KMS-11 (cell line): ENCODE measurements around the gene ANKRD27.

Experiments used
- H2AFZ ChIP-seq: fragments of 200-600 bp; sonication (generic); 2 replicates; pipeline ENCODE4 v1.6.1; 2016; ENCODE audit warnings: antibody characterized with exemption, mixed run types, low read depth
- H3K27ac ChIP-seq: fragments of 200-600 bp; sonication (generic); 2 replicates; pipeline ENCODE4 v1.6.1; 2016; ENCODE audit warnings: mild to moderate bottlenecking, mixed run types
- H3K27me3 ChIP-seq: fragments of 200-600 bp; sonication (generic); 2 replicates; pipeline ENCODE4 v1.6.1; 2017; ENCODE audit warnings: mild to moderate bottlenecking, low read depth, mixed run types, moderate library complexity; ENCODE audit not compliant: insufficient read depth
- H3K36me3 ChIP-seq: fragments of 200-600 bp; sonication (generic); 2 replicates; pipeline ENCODE4 v1.6.1; 2017; ENCODE audit warnings: mild to moderate bottlenecking, mixed run types; ENCODE audit not compliant: insufficient read depth
- H3K4me1 ChIP-seq: fragments of 200-600 bp; sonication (generic); 2 replicates; pipeline ENCODE4 v1.6.1; 2016; ENCODE audit warnings: mild to moderate bottlenecking, low read depth, mixed run types; ENCODE audit not compliant: poor library complexity, severe bottlenecking
- H3K4me2 ChIP-seq: fragments of 200-600 bp; sonication (generic); 2 replicates; pipeline ENCODE4 v1.7.0; 2016; ENCODE audit warnings: mild to moderate bottlenecking, mixed run types
- H3K4me3 ChIP-seq: fragments of 200-600 bp; sonication (generic); IDR thresholded peaks from 2 replicates; pipeline ENCODE4 v1.6.1; 2017; ENCODE audit warnings: low read depth, low read length, mixed read lengths; ENCODE audit not compliant: insufficient read depth
- H3K79me2 ChIP-seq: fragments of 200-600 bp; sonication (generic); 2 replicates; pipeline ENCODE4 v1.6.1; 2016; ENCODE audit warnings: low read depth, mixed run types; ENCODE audit not compliant: insufficient read depth
- H3K9ac ChIP-seq: fragments of 200-600 bp; sonication (generic); 2 replicates; pipeline ENCODE4 v1.6.1; 2016; ENCODE audit warnings: mild to moderate bottlenecking, mixed run types
- H4K20me1 ChIP-seq: fragments of 200-600 bp; sonication (generic); 2 replicates; pipeline ENCODE4 v1.6.1; 2016; ENCODE audit warnings: mild to moderate bottlenecking, mixed run types; ENCODE audit not compliant: insufficient read depth
- CTCF ChIP-seq: fragments of 200-600 bp; sonication (generic); conservative IDR thresholded peaks from 2 replicates; pipeline ENCODE4 v1.6.1; 2017; ENCODE audit warnings: low read depth, mild to moderate bottlenecking, antibody characterized with exemption, low read length, moderate library complexity, mixed read lengths

ANKRD27 gene

GRCh38 chr19:32647361-32647760, 27.6 kb downstream of the ANKRD27 start:
- Histone ChIP-seq H3K4me1 (peaks cover 7% of the 10 kb centered on the region), H3K9ac (no peak overlapping the region), H3K4me3 (no peak overlapping the region), H4K20me1 (no peaks in the 10 kb centered on the region; the same call in 1 of the 2 replicates), H3K27me3 (no peaks in the 10 kb centered on the region), H3K4me2 (no peak overlapping the region), H3K36me3 (peaks cover 36% of the 10 kb centered on the region), H3K27ac (no peak overlapping the region), H3K79me2 (peaks cover 14% of the 10 kb centered on the region; the same call in 1 of the 2 replicates), H2AFZ (no peak overlapping the region)
- TF ChIP-seq CTCF: no peak

GRCh38 chr19:32646556-32646955, 28.4 kb downstream of the ANKRD27 start:
- Histone ChIP-seq H3K9ac (no peak overlapping the region), H2AFZ (no peak overlapping the region), H3K27ac (no peak overlapping the region), H3K79me2 (peaks cover 6% of the 10 kb centered on the region; the same call in 1 of the 2 replicates), H4K20me1 (no peaks in the 10 kb centered on the region), H3K4me2 (no peak overlapping the region), H3K36me3 (peaks cover 44% of the 10 kb centered on the region), H3K4me1 (peaks cover 7% of the 10 kb centered on the region), H3K4me3 (no peak overlapping the region), H3K27me3 (no peaks in the 10 kb centered on the region)
- TF ChIP-seq CTCF: no peak

- Histone ChIP-seq H3K79me2 (no peaks in the 10 kb centered on the region; the same call in 1 of the 2 replicates), H3K27me3 (no peaks in the 10 kb centered on the region), H4K20me1 (no peaks in the 10 kb centered on the region), H3K4me1 (peaks cover 7% of the 10 kb centered on the region), H3K9ac (no peak overlapping the region), H3K27ac (no peak overlapping the region), H3K36me3 (peaks cover 47% of the 10 kb centered on the region), H2AFZ (no peak overlapping the region), H3K4me2 (no peak overlapping the region), H3K4me3 (no peak overlapping the region)
- no peak for TF ChIP-seq CTCF
These were observed 32.2 kb downstream of the ANKRD27 start for GRCh38 chr19:32642771-32643170.

GRCh38 chr19:32638625-32639024, 36.4 kb downstream of the ANKRD27 start:
- Histone ChIP-seq H3K4me3 (no peak overlapping the region), H3K27me3 (no peaks in the 10 kb centered on the region), H3K36me3 (peaks cover 37% of the 10 kb centered on the region; the same call in 1 of the 2 replicates), H3K9ac (no peak overlapping the region), H3K27ac (no peak overlapping the region), H2AFZ (no peak overlapping the region), H3K4me1 (no peaks in the 10 kb centered on the region), H4K20me1 (no peaks in the 10 kb centered on the region), H3K4me2 (no peak overlapping the region), H3K79me2 (0 out of 2 replicates have a peak, but pooled peaks cover 4% of the 10 kb centered on the region)
- no peak for TF ChIP-seq CTCF
